CD4-positive, alpha-beta T cell (primary cell): ENCODE results near the gene DNASE1L3. TPM values are rescaled to one million over a fixed set of nuclear protein-coding genes. Genes with fewer than 3 reads are reported as not detected.
A peak's percentile ranks its signal among the peaks of the same experiment; 100 is the strongest.

ENCODE experiments used
- ATAC-seq: fragments of 200-7000 bp; cut with Tn5 transposase; one replicate; pipeline ENCODE4 v1.10.0; 2022; ENCODE audit warnings: mild to moderate bottlenecking; ENCODE audit not compliant: poor library complexity
- CTCF ChIA-PET: fragments of 350-600 bp; sonication (Branson Sonifier 250); formaldehyde crosslinking; loops from one replicate; lab custom pipeline; 2021; ENCODE audit warnings: antibody characterized with exemption, inconsistent platforms; lab: Charles Lee
- POLR2A ChIA-PET: fragments of 350-600 bp; sonication (Branson Sonifier 250); formaldehyde crosslinking; loops from one replicate; lab custom pipeline; 2021; ENCODE audit warnings: antibody characterized with exemption, inconsistent platforms; lab: Charles Lee
- DNase-seq, 14 experiments: peaks; one replicate each; pipeline ENCODE4 v3.0.0-alpha.2; 2013 to 2020; ENCODE audit warnings: mixed read lengths in 2 of 14
- H3K27ac ChIP-seq, 2 donors: one replicate each; pipeline versions ENCODE4 v1.5.1 to v1.7.0; 2013; ENCODE audit warnings: low read length in 2 of 2, low read depth in 1 of 2, mild to moderate bottlenecking in 1 of 2
- H3K27me3 ChIP-seq, 2 experiments: 1 replicate in 1 of 2; 2 replicates in 1 of 2; pipeline versions ENCODE4 v1.6.1 to v1.7.0; 2013; ENCODE audit warnings: low read length in 2 of 2, control low read depth in 1 of 2, mild to moderate bottlenecking in 1 of 2, moderate library complexity in 1 of 2; ENCODE audit not compliant: insufficient read depth in 2 of 2, control insufficient read depth in 1 of 2
- H3K36me3 ChIP-seq: one replicate; pipeline ENCODE4 v1.6.1; 2013; ENCODE audit warnings: low read length, control low read depth; ENCODE audit not compliant: insufficient read depth
- H3K4me1 ChIP-seq: one replicate; pipeline ENCODE4 v1.6.1; 2013; ENCODE audit warnings: low read length, control low read depth; ENCODE audit not compliant: insufficient read depth
- H3K4me3 ChIP-seq: one replicate; pipeline ENCODE4 v1.5.1; 2013; ENCODE audit warnings: mild to moderate bottlenecking, low read length, moderate library complexity
- H3K9me3 ChIP-seq, 2 experiments: 1 replicate in 1 of 2; 2 replicates in 1 of 2; pipeline versions ENCODE4 v1.6.1 to v1.7.0; 2013; ENCODE audit warnings: low read length in 2 of 2, mild to moderate bottlenecking in 2 of 2, control low read depth in 1 of 2, moderate library complexity in 1 of 2; ENCODE audit not compliant: control insufficient read depth in 1 of 2, insufficient read depth in 1 of 2
- H3K27ac Mint-ChIP-seq: one replicate; pipeline ENCODE4 v1.8.0; 2020; ENCODE audit warnings: mixed read lengths
- H3K27me3 Mint-ChIP-seq: one replicate; pipeline ENCODE4 v1.8.0; 2021; ENCODE audit warnings: mixed read lengths
- H3K36me3 Mint-ChIP-seq: one replicate; pipeline ENCODE4 v1.8.0; 2021; ENCODE audit warnings: low read depth, mixed read lengths
- H3K4me1 Mint-ChIP-seq: one replicate; pipeline ENCODE4 v1.8.0; 2021; ENCODE audit warnings: low read depth, mixed read lengths
- H3K4me3 Mint-ChIP-seq: one replicate; pipeline ENCODE4 v1.8.0; 2020; ENCODE audit warnings: mild to moderate bottlenecking, mixed read lengths
- H3K9me3 Mint-ChIP-seq: one replicate; pipeline ENCODE4 v1.8.0; 2020; ENCODE audit warnings: mixed read lengths
- CTCF ChIP-seq: fragments of 200-600 bp; IDR thresholded peaks from one replicate; pipeline ENCODE4 v1.8.0; 2022; ENCODE audit warnings: antibody characterized with exemption, mild to moderate bottlenecking
- intact Hi-C, 2 experiments: fragments of 100-400 bp; cut with DNase I in 1 of 2; cut with micrococcal nuclease in 1 of 2; formaldehyde crosslinking; loops; one replicate each; pipeline versions ENCODE4 v1.15.1 to v1.9.0; 2023 to 2025; cut with DNase I, micrococcal nuclease
- total RNA-seq, 174 experiments: library from RNA in 2 of 174; stranded (reverse) in 2 of 174; gene quantifications; one replicate each; pipeline ENCODE4 v1.2.3 and lab custom pipeline; 2021 to 2026

The DNASE1L3 gene
- total RNA-seq, 2 experiments from 2014 or later = 0.53 to 0.80 TPM

- TF ChIP-seq CTCF = no peak
- Histone ChIP-seq H3K4me3 (no peak overlapping the region), H3K36me3 (no peaks in the 10 kb centered on the region), H3K27ac (no peak overlapping the region), H3K27me3 (no peaks in the 10 kb centered on the region), H3K4me1 (peaks cover 6% of the 10 kb centered on the region), H3K9me3 (no peaks in the 10 kb centered on the region)
- no peaks in the 10 kb centered on the region for H3K36me3 Mint-ChIP-seq
- DNase-seq = peak in 3 of 14 experiments; percentile 17 to 50 (median 42)
- H3K9me3 Mint-ChIP-seq = no peaks in the 10 kb centered on the region
- intact Hi-C loops = no loop called here
- no peak overlapping the region for H3K27ac Mint-ChIP-seq
- ChIA-PET CTCF (interaction anchor here (0.7 kb wide), 1 partner anchor 18 kb away, joined by 4 read pairs; no protein-coding TSS in a partner anchor), POLR2A (no interaction called here)
- peaks cover 4% of the 10 kb centered on the region for H3K27me3 Mint-ChIP-seq
- peak; percentile 27 for ATAC-seq
- peaks cover 6% of the 10 kb centered on the region for H3K4me1 Mint-ChIP-seq
- no peak overlapping the region for H3K4me3 Mint-ChIP-seq
Observed at GRCh38 chr3:58214484-58215316, 3.9 kb upstream of the DNASE1L3 start.

DNA sequence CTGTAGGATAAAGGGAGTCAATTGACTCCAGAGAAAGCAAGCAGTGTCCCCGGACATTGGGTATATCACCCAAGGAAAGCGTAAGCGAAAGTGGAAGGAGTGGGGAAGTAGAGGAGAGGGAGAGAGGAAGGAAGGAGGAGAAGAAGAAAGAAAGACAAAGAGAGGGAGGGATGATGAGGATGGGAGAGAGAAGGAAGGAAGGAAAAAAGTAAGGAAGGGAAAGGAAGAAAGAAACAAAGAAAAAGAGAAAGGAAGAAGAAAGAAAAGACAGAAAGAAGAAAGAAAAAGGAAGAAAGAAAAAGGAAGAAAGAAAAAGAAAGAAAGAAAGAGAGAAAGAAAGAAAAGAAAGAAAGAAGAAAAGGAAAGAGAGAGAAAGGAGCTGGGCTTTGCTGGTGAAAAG, 839 bp downstream of the DNASE1L3 start:
- ChIA-PET CTCF (no interaction called here), POLR2A (no interaction called here)
- no peaks in the 10 kb centered on the region for H3K27me3 ChIP-seq
- H3K36me3 ChIP-seq = no peaks in the 10 kb centered on the region
- no peak overlapping the region for H3K27ac ChIP-seq
- intact Hi-C loops = no loop called here
- Mint-ChIP-seq H3K9me3 (no peaks in the 10 kb centered on the region), H3K27me3 (peaks cover 16% of the 10 kb centered on the region), H3K27ac (no peak overlapping the region), H3K4me3 (no peak overlapping the region), H3K36me3 (no peaks in the 10 kb centered on the region), H3K4me1 (no peaks in the 10 kb centered on the region)
- no peak for ATAC-seq
- H3K4me3 ChIP-seq = no peak overlapping the region
- TF ChIP-seq CTCF = no peak
- DNase-seq = no peak
- H3K4me1 ChIP-seq = no peaks in the 10 kb centered on the region
- no peaks in the 10 kb centered on the region for H3K9me3 ChIP-seq

GRCh38 chr3:58207954-58208353, 2.8 kb downstream of the DNASE1L3 start:
- Histone ChIP-seq H3K36me3 (no peaks in the 10 kb centered on the region), H3K4me1 (no peaks in the 10 kb centered on the region), H3K9me3 (peaks cover 0 to 3% of the 10 kb centered on the region in 2 experiments), H3K27me3 (peaks cover 0 to 2% of the 10 kb centered on the region in 2 experiments), H3K4me3 (no peak overlapping the region), H3K27ac (no peak overlapping the region)
- CTCF ChIA-PET = interaction anchor here (1.5 kb wide), 1 partner anchor 9 kb away, joined by 7 read pairs; no protein-coding TSS in a partner anchor
- DNase-seq (no peak), ATAC-seq (no peak)
- intact Hi-C loops = no loop called here
- no peaks in the 10 kb centered on the region for H3K9me3 Mint-ChIP-seq
- TF ChIP-seq CTCF = no peak
- H3K27ac Mint-ChIP-seq = no peak overlapping the region
- H3K36me3 Mint-ChIP-seq = no peaks in the 10 kb centered on the region
- H3K27me3 Mint-ChIP-seq = peaks cover 20% of the 10 kb centered on the region
- H3K4me1 Mint-ChIP-seq = no peaks in the 10 kb centered on the region
- no peak overlapping the region for H3K4me3 Mint-ChIP-seq
- POLR2A ChIA-PET = interaction anchor here (1.1 kb wide), 1 partner anchor 9 kb away, joined by 4 read pairs; no protein-coding TSS in a partner anchor
